ENCODE measurements around the gene ASCL1. TPM values are rescaled to one million over a fixed set of nuclear protein-coding genes. Genes with fewer than 3 reads are reported as not detected.

Gene ASCL1
- not detected for total RNA-seq

DNA sequence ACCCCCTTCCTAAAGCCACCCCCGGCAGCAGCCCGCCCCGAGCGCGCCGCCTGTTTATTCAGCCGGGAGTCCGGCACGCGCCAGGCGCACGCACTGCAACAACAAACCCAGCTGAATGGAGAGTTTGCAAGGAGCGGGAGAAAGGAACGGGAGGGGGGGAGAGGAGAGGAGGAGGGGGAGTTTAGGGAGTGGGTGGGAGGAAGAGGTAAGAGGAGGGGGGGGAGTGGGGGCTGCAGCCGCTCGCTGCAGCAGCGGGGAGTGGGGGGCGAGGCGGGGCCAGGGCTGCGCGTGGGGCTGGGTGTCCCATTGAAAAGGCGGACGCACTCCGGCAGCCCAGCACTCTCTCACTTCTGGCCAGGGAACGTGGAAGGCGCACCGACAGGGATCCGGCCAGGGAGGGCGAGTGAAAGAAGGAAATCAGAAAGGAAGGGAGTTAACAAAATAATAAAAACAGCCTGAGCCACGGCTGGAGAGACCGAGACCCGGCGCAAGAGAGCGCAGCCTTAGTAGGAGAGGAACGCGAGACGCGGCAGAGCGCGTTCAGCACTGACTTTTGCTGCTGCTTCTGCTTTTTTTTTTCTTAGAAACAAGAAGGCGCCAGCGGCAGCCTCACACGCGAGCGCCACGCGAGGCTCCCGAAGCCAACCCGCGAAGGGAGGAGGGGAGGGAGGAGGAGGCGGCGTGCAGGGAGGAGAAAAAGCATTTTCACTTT is at the start of gene ASCL1:
Gene ASCL1, plus strand, starts transcription at position 336 of the 712 bp plus-strand sequence. CDS start 571 bp downstream, outside the sequence.
- Mint-ChIP-seq H3K4me1 (peaks cover 37% of the 10 kb centered on the region), H3K9me3 (no peaks in the 10 kb centered on the region), H3K27ac (no peak within 1 kb of the TSS), H3K27me3 (peaks cover 93% of the 10 kb centered on the region), H3K36me3 (no peaks in the 10 kb centered on the region), H3K4me3 (peak within 1 kb of the TSS; percentile 74)
- no peak for DNase-seq

DNA sequence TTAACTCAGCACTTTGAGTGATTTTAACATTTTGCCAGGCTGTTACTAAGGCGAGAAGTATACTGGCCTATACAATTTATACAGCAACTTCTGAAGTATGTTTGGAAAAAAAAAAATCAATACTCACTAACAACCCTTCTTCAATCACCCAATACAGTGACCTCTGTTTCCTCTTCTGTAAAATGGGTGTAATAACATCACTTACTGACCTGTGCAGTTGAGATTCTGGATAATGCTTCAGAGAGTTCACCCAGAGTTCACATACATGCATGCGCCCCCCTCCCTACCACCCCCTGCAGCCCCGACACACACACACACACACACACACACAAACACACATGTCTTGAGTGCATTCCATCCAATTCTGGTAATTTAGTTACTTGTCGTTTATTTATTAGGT is 49.6 kb upstream of the ASCL1 start:
- H3K9me3 Mint-ChIP-seq, result no peaks in the 10 kb centered on the region

DNA sequence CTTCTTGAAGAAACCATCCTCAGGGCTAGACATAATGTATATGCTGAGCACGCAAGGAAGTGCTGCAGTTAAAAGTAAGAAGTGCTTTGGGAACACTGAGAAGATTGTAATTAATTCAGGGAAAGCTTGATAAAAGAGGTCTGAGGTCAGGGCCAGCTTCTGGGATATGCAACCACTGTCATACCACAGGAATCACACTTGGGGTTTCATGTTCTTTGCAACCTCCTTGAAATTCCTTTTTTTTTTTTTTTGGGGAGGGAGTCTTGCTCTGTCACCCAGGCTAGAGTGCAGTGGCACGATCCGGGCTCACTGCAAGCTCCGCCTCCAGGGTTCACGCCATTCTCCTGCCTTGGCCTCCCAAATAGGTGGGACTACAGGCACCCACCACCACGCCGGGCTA is 47.3 kb upstream of the ASCL1 start:
- Mint-ChIP-seq H3K9me3 (no peaks in the 10 kb centered on the region), H3K27me3 (peaks cover 9% of the 10 kb centered on the region), H3K27ac (no peak overlapping the region), H3K36me3 (no peaks in the 10 kb centered on the region), H3K4me1 (no peaks in the 10 kb centered on the region), H3K4me3 (no peak overlapping the region)
- DNase-seq, result no peak

More for the DNA sequence above, 49.6 kb upstream of the ASCL1 start:
- H3K4me1 Mint-ChIP-seq, result no peaks in the 10 kb centered on the region
- DNase-seq, result no peak
- no peak overlapping the region for H3K4me3 Mint-ChIP-seq
- no peaks in the 10 kb centered on the region for H3K36me3 Mint-ChIP-seq
- H3K27me3 Mint-ChIP-seq, result peaks cover 6% of the 10 kb centered on the region
- H3K27ac Mint-ChIP-seq, result no peak overlapping the region

- H3K27ac Mint-ChIP-seq, result no peak overlapping the region
- no peak overlapping the region for H3K4me3 Mint-ChIP-seq
- no peak for DNase-seq
- H3K4me1 Mint-ChIP-seq, result no peaks in the 10 kb centered on the region
- H3K27me3 Mint-ChIP-seq, result peaks cover 14% of the 10 kb centered on the region
- H3K36me3 Mint-ChIP-seq, result no peaks in the 10 kb centered on the region
- no peaks in the 10 kb centered on the region for H3K9me3 Mint-ChIP-seq
These were observed 46.7 kb upstream of the ASCL1 start for GRCh38 chr12:102910792-102911191.

DNA sequence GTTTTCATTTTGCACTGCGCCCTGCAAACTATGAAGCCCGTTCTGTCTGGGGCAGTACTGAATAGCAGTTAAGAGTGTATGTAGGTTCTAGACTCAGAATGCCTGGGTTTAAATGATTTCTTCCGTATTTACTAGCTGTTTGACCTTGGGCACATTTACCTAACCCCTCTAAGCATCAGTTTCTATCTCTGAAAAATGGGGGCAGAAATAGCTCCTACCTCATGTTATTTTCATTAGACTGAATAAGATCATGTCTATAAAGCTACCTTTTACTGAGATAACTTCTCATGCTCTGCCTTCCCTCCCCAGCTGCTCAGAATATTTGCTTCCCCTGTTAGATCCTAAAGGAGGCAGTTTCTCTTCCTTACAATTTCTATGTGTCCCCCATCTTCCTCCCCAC is 46.2 kb upstream of the ASCL1 start:
- Mint-ChIP-seq H3K4me3 (no peak overlapping the region), H3K27me3 (peaks cover 19% of the 10 kb centered on the region)
- DNase-seq, result no peak

DNA sequence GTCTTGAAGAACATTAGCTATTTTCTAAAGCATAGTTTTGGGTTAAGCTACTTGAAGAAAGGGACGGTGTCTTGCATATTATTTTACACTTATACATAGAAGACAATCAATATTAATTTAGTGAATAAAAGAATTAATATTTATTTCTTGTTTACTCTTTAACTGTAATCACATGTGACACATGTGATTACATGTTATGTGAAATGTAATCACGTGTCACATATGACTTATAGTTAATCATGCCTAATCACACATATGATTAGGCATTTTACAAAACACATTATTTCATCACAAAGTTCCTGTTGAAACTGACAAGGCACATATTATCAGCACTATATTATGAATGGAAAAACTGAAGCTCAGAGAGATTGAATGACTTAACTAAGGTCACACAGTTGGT is 45.2 kb upstream of the ASCL1 start:
- Mint-ChIP-seq H3K36me3 (no peaks in the 10 kb centered on the region), H3K27me3 (peaks cover 27% of the 10 kb centered on the region), H3K27ac (no peak overlapping the region), H3K9me3 (no peaks in the 10 kb centered on the region), H3K4me1 (peaks cover 2% of the 10 kb centered on the region), H3K4me3 (no peak overlapping the region)
- no peak for DNase-seq

More for the DNA sequence above, 46.2 kb upstream of the ASCL1 start:
- H3K36me3 Mint-ChIP-seq, result no peaks in the 10 kb centered on the region
- no peak overlapping the region for H3K27ac Mint-ChIP-seq
- no peaks in the 10 kb centered on the region for H3K4me1 Mint-ChIP-seq
- H3K9me3 Mint-ChIP-seq, result no peaks in the 10 kb centered on the region

DNA sequence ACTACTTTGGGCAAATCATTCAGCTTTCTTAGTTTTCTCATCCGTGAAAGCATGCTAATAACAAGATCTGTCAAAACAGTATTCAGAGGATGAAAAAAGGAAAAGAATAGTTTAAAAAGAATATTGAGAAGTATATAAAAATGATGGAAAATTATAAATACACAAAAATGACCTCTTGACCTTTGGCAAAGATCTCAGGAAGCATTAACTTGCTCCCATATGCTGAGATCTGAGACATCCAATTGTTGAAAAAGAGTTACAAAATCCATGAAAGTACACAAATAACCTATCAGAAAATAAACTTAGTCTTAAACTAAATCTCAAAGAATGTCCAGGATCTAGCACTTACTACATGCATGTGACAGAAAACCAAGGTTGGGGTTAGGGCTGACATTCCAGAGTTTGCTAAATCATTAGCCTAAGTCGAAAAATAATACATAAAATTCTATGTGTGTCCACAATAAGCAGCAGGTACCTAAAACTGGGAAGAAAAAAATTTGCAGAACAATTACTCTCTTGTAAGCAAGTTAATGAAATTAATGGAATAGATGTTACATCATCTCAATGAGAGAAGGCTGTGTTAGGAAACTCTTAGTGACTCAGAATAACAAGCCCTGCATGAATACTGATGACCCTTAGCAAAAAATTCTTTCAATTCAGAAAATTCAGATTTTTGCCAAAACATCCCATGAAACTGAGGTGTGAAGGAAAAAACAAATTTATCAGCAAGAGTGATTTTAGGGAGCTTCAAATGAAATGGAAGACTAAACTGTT is 43.8 kb upstream of the ASCL1 start:
- no peaks in the 10 kb centered on the region for H3K36me3 Mint-ChIP-seq
- no peak overlapping the region for H3K27ac Mint-ChIP-seq
- H3K9me3 Mint-ChIP-seq, result no peaks in the 10 kb centered on the region
- DNase-seq, result no peak
- peaks cover 4% of the 10 kb centered on the region for H3K4me1 Mint-ChIP-seq
- H3K27me3 Mint-ChIP-seq, result peaks cover 32% of the 10 kb centered on the region
- no peak overlapping the region for H3K4me3 Mint-ChIP-seq

- Mint-ChIP-seq H3K36me3 (no peaks in the 10 kb centered on the region), H3K27ac (no peak overlapping the region), H3K9me3 (no peaks in the 10 kb centered on the region), H3K4me3 (no peak overlapping the region), H3K27me3 (peaks cover 33% of the 10 kb centered on the region), H3K4me1 (peaks cover 4% of the 10 kb centered on the region)
- DNase-seq, result no peak
These were observed 41.0 kb upstream of the ASCL1 start for GRCh38 chr12:102916252-102917025.

- DNase-seq, result peak; percentile 16
- Mint-ChIP-seq H3K4me3 (peak within 1 kb of the TSS; percentile 70), H3K4me1 (peaks cover 4% of the 10 kb centered on the region), H3K9me3 (no peaks in the 10 kb centered on the region), H3K36me3 (no peaks in the 10 kb centered on the region), H3K27ac (no peak within 1 kb of the TSS), H3K27me3 (peaks cover 37% of the 10 kb centered on the region)
These were observed 40.3 kb upstream of the ASCL1 start, which contains the start of gene PAH for GRCh38 chr12:102917026-102917787. PAH (minus strand) TSS chr12:102917244; CDS start chr12:102917130, 114 bp downstream.

GRCh38 chr12:102918840-102919239 is 38.6 kb upstream of the ASCL1 start:
- Mint-ChIP-seq H3K36me3 (no peaks in the 10 kb centered on the region), H3K4me1 (peaks cover 4% of the 10 kb centered on the region), H3K27me3 (peaks cover 38% of the 10 kb centered on the region), H3K27ac (no peak overlapping the region), H3K4me3 (no peak overlapping the region), H3K9me3 (no peaks in the 10 kb centered on the region)
- DNase-seq, result no peak

DNA sequence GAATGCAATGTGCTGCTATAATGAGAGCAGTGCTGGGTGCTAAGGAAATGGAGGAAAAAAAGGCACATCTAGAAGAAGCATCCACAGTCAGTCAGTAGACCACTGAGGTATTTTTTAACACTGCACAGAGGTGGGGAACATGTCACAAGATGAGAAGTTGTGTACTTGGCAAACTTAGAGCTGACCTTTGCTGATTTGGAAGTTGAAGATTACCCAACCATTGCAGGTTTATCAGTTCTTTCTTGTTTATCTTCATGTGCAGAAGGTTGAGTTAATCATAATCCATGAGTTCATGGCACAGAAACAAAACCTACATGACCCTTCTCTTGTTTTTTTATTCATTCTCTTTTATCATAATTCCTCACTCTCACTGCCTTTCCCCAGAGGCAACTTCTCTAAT is 37.2 kb upstream of the ASCL1 start:
- no peaks in the 10 kb centered on the region for H3K9me3 Mint-ChIP-seq
- H3K4me3 Mint-ChIP-seq, result no peak overlapping the region
- no peaks in the 10 kb centered on the region for H3K36me3 Mint-ChIP-seq
- H3K27me3 Mint-ChIP-seq, result peaks cover 45% of the 10 kb centered on the region
- H3K27ac Mint-ChIP-seq, result no peak overlapping the region
- no peak for DNase-seq
- peaks cover 4% of the 10 kb centered on the region for H3K4me1 Mint-ChIP-seq

- Mint-ChIP-seq H3K4me3 (no peak overlapping the region), H3K27ac (no peak overlapping the region), H3K4me1 (peaks cover 4% of the 10 kb centered on the region), H3K27me3 (peaks cover 43% of the 10 kb centered on the region), H3K9me3 (no peaks in the 10 kb centered on the region), H3K36me3 (no peaks in the 10 kb centered on the region)
- DNase-seq, result no peak
These were observed 36.2 kb upstream of the ASCL1 start for GRCh38 chr12:102921240-102921639.

GRCh38 chr12:102927220-102927619 is 30.3 kb upstream of the ASCL1 start:
- H3K27me3 Mint-ChIP-seq, result peaks cover 34% of the 10 kb centered on the region
- DNase-seq, result no peak
- no peaks in the 10 kb centered on the region for H3K9me3 Mint-ChIP-seq
- H3K27ac Mint-ChIP-seq, result no peak overlapping the region
- no peak overlapping the region for H3K4me3 Mint-ChIP-seq
- H3K4me1 Mint-ChIP-seq, result no peaks in the 10 kb centered on the region
- H3K36me3 Mint-ChIP-seq, result no peaks in the 10 kb centered on the region

- H3K27ac Mint-ChIP-seq, result no peak overlapping the region
- no peaks in the 10 kb centered on the region for H3K36me3 Mint-ChIP-seq
- H3K27me3 Mint-ChIP-seq, result peaks cover 35% of the 10 kb centered on the region
- H3K9me3 Mint-ChIP-seq, result no peaks in the 10 kb centered on the region
- no peaks in the 10 kb centered on the region for H3K4me1 Mint-ChIP-seq
- no peak overlapping the region for H3K4me3 Mint-ChIP-seq
- DNase-seq, result no peak
These were observed 24.3 kb upstream of the ASCL1 start for GRCh38 chr12:102933168-102933567.
